ENCODE measurements around the gene GNAS-AS1.

GNAS-AS1 gene

DNA sequence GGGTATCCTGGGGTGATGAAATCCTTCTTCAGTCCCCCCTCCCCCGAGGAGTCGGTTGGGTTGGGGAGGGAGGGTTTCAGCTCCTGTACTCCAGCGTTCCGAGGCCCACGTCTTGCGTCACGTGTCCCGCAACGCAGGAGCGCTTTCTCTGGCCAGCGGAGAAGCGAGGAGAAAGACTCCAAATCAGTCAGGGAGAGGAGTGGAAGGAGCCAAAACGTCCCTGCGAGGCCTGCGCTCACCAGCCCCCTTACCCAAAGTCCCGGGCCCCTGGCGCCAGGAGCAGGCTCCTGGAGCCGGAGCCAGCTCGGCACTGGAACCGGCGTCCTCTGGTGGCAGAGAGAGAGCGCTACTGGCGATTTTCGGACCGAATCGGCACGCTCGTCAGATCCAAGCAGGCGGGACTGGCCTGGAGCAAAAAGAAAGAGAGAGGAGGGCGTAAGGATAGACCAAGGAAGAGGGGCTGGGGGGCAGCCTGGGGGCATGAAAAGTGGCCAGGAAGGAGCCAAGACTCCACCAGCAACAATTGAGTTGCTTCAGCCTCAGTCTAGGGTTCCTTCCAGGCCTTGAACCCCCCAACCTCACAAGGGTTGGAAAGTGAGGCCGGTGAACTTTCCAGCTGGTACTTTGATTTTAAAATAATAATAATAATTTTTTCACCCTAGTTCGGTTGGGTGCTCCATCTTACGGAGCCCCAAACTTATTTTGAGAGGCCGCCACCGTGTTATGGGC, 2.0 kb upstream of the GNAS-AS1 start, which contains the start of gene GNAS:
Gene GNAS, plus strand, starts transcription at position 174 of the 729 bp plus-strand sequence.
- H3K27ac Mint-ChIP-seq = no peak within 1 kb of the TSS

DNA sequence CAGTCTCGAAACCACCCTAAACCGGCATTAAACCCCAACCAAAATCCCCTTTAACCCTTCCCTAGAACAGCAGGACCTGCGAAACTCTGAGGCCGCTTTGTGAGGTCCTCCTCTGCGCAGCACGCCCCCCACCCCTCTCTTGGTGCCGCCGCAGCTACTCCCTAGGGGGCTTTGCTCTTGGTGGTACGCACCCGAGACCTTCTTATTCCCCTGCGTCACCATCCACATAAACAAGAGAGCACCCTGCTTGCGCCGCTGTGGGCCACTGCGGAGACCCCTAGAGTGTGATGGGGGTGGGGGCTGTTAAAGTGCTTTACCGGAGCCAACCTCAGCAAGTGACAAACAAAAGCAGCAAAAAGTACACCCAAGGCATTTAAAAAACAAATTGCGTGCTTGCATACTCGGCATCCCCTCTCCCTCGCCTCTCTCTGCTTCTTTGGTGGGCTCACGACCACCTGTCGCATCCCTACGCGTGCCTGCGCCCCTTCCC, 1.3 kb upstream of the GNAS-AS1 start:
- Mint-ChIP-seq H3K4me1 (peaks cover 53% of the 10 kb centered on the region), H3K9me3 (peaks cover 20% of the 10 kb centered on the region), H3K27me3 (ENCODE audit: low read depth, poor library complexity) (peaks cover 66% of the 10 kb centered on the region), H3K36me3 (ENCODE audit: low read depth) (no peaks in the 10 kb centered on the region), H3K4me3 (peak overlapping the region; percentile 94), H3K27ac (no peak overlapping the region)
- TF ChIP-seq, protein P1, sequence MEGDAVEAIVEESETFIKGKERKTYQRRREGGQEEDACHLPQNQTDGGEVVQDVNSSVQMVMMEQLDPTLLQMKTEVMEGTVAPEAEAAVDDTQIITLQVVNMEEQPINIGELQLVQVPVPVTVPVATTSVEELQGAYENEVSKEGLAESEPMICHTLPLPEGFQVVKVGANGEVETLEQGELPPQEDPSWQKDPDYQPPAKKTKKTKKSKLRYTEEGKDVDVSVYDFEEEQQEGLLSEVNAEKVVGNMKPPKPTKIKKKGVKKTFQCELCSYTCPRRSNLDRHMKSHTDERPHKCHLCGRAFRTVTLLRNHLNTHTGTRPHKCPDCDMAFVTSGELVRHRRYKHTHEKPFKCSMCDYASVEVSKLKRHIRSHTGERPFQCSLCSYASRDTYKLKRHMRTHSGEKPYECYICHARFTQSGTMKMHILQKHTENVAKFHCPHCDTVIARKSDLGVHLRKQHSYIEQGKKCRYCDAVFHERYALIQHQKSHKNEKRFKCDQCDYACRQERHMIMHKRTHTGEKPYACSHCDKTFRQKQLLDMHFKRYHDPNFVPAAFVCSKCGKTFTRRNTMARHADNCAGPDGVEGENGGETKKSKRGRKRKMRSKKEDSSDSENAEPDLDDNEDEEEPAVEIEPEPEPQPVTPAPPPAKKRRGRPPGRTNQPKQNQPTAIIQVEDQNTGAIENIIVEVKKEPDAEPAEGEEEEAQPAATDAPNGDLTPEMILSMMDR (IDR thresholded peaks at IDR 0.05) = no peak
- DNase-seq = no peak

More for the DNA sequence above, 2.0 kb upstream of the GNAS-AS1 start, which contains the start of gene GNAS:
- Mint-ChIP-seq H3K4me1 (peaks cover 46% of the 10 kb centered on the region), H3K27me3 (ENCODE audit: low read depth, poor library complexity) (peaks cover 73% of the 10 kb centered on the region), H3K9me3 (peaks cover 20% of the 10 kb centered on the region), H3K36me3 (ENCODE audit: low read depth) (no peaks in the 10 kb centered on the region), H3K4me3 (peak within 1 kb of the TSS; percentile 94)
- peak; percentile 75 for DNase-seq
- TF ChIP-seq, protein P1 (IDR thresholded peaks at IDR 0.05) = peak; percentile 69

DNA sequence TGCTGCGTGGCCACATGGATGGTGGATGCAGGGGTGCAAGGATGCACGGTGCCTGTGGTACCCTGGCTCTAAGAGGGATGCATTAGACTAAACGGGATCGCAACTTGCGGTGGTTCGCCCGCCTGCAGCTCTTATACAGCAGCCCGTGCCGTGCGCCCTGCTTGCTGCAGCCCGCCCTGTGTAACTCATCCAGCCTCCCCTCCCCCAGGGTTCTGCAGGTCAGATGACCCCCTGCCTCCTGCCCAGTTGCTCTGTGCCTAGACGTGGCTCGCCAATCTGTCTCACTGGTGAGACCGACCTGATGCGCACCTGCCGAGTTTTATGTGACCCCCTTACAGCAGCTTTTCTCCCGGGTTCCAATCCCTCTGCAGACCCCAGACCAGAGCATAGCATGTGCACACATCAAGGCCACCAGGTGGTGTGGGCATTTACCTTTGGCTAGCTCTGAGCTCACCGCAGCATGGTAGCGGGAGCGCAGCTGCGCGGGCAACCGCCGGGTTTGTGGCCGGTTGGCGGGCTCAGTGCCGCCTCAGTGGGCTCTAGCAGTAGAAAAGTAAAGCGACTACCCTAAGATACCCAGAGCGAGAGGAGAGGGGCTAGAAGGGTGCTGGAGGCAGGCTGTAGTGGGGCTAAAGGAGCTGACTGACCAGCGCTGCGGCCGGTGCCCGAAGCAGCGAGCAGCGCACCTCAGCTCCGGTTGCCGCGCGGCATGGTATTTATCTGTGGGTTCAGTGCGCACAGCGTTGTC, 693 bp upstream of the GNAS-AS1 start:
- Mint-ChIP-seq H3K27ac (no peak overlapping the region), H3K9me3 (peaks cover 19% of the 10 kb centered on the region), H3K4me3 (peak overlapping the region; percentile 94), H3K27me3 (ENCODE audit: low read depth, poor library complexity) (peaks cover 63% of the 10 kb centered on the region), H3K4me1 (peaks cover 57% of the 10 kb centered on the region), H3K36me3 (ENCODE audit: low read depth) (no peaks in the 10 kb centered on the region)
- TF ChIP-seq, protein P1 (IDR thresholded peaks at IDR 0.05) = no peak
- peak; percentile 19 for DNase-seq

DNA sequence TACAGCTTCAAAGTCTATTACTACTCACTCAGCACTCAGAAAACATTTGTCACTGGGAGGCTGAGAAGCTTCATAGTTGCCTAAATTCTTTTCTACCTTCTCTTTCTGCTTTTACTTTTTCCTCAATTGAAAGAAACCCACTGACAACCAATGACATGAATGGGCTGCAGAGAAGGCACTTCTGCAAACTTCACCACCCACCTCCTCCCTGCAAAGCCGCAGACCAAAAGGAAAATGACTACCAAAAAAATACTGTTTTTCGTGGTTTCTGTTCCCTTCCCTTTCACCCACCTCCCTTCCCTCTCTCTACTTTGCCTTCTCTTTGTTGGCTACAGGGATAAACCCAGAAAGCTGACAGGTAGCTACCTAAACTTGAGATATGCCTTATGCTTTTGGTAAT, 3.2 kb downstream of the GNAS-AS1 start:
- DNase-seq = no peak
- Mint-ChIP-seq H3K27me3 (ENCODE audit: low read depth, poor library complexity) (peaks cover 59% of the 10 kb centered on the region), H3K9me3 (peaks cover 10% of the 10 kb centered on the region), H3K36me3 (ENCODE audit: low read depth) (peaks cover 23% of the 10 kb centered on the region), H3K4me1 (peaks cover 81% of the 10 kb centered on the region), H3K27ac (no peak overlapping the region), H3K4me3 (no peak overlapping the region)
- TF ChIP-seq, protein P1 (IDR thresholded peaks at IDR 0.05) = no peak

DNA sequence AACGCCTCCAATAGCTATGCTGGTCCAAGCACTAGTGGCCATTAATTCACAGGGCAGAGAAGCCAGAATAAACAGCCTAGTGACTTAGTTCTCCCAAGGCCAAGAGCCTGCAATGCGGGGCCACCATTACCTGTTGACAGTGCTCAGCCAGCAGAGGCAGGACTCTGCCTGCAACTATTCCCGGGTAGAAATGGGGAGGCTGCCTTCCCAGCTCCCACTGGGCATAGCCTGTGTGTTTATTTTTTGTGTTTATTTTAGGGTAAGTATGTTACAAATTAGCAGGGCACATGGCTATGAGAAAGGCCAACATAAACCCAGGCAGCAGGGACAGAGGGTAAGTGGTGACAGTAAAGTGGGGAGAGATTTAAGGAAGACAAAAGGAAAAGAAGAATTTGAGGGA, 5.0 kb downstream of the GNAS-AS1 start:
- peak overlapping the region; percentile 36 for H3K27ac Mint-ChIP-seq
- H3K4me3 Mint-ChIP-seq = no peak overlapping the region
- peaks cover 91% of the 10 kb centered on the region for H3K4me1 Mint-ChIP-seq
- H3K27me3 Mint-ChIP-seq (ENCODE audit: low read depth, poor library complexity) = peaks cover 60% of the 10 kb centered on the region
- H3K9me3 Mint-ChIP-seq = peaks cover 6% of the 10 kb centered on the region
- no peak for DNase-seq
- TF ChIP-seq, protein P1 (IDR thresholded peaks at IDR 0.05) = no peak
- H3K36me3 Mint-ChIP-seq (ENCODE audit: low read depth) = peaks cover 40% of the 10 kb centered on the region
